GM19328 (cell line): Measurements from ENCODE around the gene ZNF236.

ENCODE experiments used
- ATAC-seq: cut with Tn5 transposase; IDR thresholded peaks from one replicate; pipeline ENCODE4 v1.9.1; 2021; ENCODE audit warnings: mild to moderate bottlenecking, moderate library complexity; ENCODE audit not compliant: unreplicated experiment

ZNF236 gene

DNA sequence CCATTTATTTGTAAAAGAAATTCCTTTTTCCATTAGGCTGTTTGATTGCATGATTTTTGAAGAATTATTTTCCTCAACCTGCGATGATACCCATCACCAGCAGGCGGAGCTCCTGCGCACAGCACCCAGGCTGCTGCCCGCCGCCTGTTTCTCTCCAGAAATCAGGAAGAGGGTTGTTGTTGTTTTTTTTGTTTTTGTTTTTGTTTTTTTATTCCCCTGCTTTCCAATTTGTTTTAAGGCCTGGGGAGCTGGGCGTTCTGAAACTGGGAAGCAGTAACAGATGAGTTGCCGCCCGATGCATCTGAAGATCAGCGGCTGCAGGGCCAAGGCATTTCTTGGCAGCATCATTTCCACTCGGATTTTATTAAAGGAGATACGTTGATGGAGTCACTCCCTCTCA is 178.2 kb downstream of the ZNF236 start:
- ATAC-seq: no peak

DNA sequence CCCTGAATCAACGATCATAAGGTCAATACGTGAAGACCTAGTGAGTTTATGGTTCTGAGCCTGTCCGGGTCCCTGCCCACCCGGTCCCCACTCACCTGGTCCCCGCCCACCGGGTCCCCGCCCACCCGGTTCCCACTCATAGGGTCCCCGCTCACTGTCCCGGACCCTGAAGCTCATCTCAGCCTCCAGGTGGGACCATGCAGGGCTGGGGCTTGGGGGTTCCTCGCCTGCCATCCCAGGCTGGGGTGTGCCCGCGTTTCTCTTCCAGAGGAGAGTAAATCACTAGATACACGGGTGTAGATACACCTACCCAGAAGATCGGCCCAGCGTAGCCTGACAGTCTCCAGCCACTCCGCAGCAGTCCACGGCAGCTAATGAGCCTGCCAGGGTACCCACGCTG is 178.7 kb downstream of the ZNF236 start:
- ATAC-seq: no peak

- ATAC-seq: no peak
Observed at GRCh38 chr18:77001979-77002378, 179.6 kb downstream of the ZNF236 start.

- no peak for ATAC-seq
Observed at GRCh38 chr18:77002496-77002895, 180.1 kb downstream of the ZNF236 start.

GRCh38 chr18:77003316-77003715 is 181.0 kb downstream of the ZNF236 start:
- ATAC-seq: no peak

- no peak for ATAC-seq
Observed at GRCh38 chr18:77004555-77005380, 182.4 kb downstream of the ZNF236 start.

- ATAC-seq: no peak
Observed at GRCh38 chr18:77005651-77006195, 183.4 kb downstream of the ZNF236 start.

- ATAC-seq: no peak
Observed at GRCh38 chr18:77006305-77007175, 184.2 kb downstream of the ZNF236 start.

GRCh38 chr18:77007251-77007650 is 184.9 kb downstream of the ZNF236 start:
- no peak for ATAC-seq

- ATAC-seq: no peak
Observed at GRCh38 chr18:77008006-77008405, 185.6 kb downstream of the ZNF236 start.

- ATAC-seq: no peak
Observed at GRCh38 chr18:77008576-77009315, 186.4 kb downstream of the ZNF236 start.

- no peak for ATAC-seq
Observed at GRCh38 chr18:77009675-77010074, 187.3 kb downstream of the ZNF236 start.

DNA sequence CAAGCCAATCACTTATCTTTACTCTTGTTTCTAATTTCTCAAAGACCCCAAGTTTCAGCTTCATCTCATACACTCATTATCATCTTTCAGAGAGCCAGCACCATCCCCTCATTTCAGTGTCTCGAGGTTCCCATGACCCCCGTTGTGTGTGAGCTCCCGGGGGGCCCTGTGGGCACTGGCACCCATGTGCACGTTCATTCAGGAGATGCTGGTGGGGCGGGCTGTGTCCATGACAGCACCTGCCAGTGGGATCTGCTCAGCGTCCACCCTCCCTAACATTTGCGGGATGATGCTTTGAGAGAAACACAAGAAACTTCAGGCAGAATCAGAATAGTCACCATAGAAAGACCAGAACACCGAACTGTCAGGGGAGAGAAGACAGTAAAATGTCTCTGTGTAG is 189.8 kb downstream of the ZNF236 start:
- ATAC-seq: no peak

- no peak for ATAC-seq
Observed at GRCh38 chr18:77012806-77013541, 190.6 kb downstream of the ZNF236 start.

DNA sequence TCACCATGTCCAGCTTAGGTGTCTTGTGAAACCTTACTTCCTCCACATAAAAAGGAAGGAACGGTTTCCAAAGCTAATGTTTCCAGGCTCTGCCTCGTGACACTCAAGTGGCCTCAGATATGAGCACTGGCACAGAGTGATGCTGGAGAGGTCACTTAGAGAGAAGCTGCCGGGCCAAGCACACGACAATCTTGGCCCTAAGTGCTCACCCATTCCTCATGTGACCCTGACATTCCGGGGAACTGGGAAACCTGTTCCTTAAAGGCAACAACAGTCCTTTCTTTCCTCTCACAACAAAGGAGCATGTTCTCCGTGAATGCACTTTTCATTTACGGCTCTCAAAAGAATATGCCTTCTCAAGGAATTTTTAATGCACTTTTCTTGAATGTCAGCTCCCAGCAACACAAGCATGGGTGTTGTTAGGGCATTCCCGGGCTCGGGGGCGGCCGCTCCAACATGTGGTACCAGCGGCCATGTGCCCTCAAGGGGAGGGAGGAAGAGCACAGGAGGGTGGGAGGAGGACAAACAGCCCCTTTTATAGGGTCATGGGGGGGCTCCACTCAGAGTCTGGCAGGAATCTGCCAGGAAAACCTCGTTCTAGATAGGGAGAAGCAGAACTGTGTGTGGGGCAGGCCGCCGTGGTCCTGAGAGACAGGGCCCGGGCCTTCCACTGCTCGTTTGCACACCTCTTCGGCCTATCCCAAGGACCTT is 191.6 kb downstream of the ZNF236 start:
- ATAC-seq: no peak

- ATAC-seq: no peak
Observed at GRCh38 chr18:77014538-77014937, 192.2 kb downstream of the ZNF236 start.

GRCh38 chr18:77015169-77015568 is 192.8 kb downstream of the ZNF236 start:
- no peak for ATAC-seq

DNA sequence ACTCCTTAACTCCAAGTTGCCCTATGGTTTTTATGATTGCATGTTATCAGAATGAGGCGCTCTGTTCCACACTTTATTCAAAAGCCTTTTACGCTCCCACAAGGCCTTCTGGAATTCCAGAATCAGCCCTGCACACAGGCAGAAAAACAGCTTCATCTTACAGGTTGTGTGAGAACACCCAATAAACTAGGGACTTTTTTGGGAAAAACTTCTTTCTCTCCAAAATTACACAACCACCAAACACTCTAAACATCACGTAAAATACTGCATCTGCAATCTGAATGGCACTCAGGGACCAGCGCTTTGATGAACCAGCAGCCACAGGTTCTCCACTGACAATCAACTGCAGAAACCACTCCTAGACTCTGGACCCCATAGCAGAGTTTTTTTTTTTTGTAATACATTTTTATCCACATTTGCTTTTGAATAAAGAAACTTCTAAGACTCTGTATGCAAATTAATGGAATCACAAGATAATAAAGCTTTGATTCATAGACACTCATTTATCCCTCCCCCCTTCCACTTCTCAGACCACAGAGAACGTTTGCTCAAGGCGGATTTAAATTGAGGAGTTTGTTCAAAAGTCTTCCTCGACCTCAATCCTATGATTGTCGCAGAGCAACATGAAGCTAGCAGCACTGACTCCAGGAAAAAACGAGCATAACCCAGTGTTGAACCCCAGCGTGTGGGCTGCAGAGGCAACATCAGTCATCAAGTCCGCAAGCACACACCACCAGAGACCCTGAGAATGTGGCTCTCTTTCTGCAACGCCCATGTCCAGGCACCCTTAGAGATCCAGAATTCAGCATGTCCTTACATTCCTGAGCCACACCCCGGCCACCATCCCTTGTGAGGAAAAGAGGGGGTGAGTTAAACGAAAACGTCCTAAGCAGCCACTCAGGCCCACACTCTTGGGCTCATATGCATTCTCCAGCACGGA is 193.7 kb downstream of the ZNF236 start:
- ATAC-seq: no peak

DNA sequence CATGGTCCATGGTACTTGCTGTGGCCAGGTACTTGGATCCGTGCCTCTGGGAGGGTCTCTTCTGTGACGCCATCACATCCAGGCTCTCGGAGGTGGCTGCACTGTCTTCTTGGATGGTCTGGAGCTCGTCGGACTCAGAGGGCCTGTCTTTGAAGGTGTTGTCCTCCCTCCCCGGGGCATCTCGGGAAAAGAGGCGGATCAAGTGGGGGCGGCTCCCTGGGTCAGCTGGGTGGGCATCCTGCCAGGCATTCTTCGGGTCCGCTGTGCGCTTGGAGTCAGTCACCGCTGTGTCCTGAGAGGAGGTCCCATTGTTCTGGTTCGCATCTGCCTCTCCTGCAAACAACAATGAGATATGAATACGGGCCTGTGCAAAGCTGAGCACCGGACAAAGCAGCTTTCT is 194.6 kb downstream of the ZNF236 start:
- ATAC-seq: no peak
